Ovary (tissue), 9 donors: ENCODE results near the gene RSU1. TPM values are rescaled to one million over a fixed set of nuclear protein-coding genes. Genes with fewer than 3 reads are reported as not detected.

ENCODE experiments used
- DNase-seq, 5 donors: peaks; one replicate each; pipeline ENCODE4 v3.0.0-alpha.2; 2019 to 2020
- H3K27ac ChIP-seq, 2 donors: fragments of 200-600 bp; one replicate each; pipeline versions ENCODE4 v1.5.1 to v1.8.0; 2019 to 2022
- H3K27me3 ChIP-seq: fragments of 200-600 bp; one replicate; pipeline ENCODE4 v1.8.0; 2022
- H3K36me3 ChIP-seq: fragments of 200-600 bp; sonication (generic); one replicate; pipeline ENCODE4 v1.5.1; 2019
- H3K4me1 ChIP-seq: one replicate; pipeline ENCODE4 v1.8.1; 2013; ENCODE audit warnings: mild to moderate bottlenecking, moderate library complexity; ENCODE audit not compliant: insufficient read depth
- H3K4me3 ChIP-seq: fragments of 200-600 bp; sonication (generic); one replicate; pipeline ENCODE4 v1.5.1; 2017
- H3K9me3 ChIP-seq, 2 donors: fragments of 200-600 bp in 1 of 2; sonication (generic) in 1 of 2; one replicate each; pipeline versions ENCODE4 v1.5.1 to v1.8.1; 2013 to 2019; ENCODE audit warnings: mild to moderate bottlenecking in 1 of 2, moderate library complexity in 1 of 2
- CTCF ChIP-seq, 3 donors: fragments of 450-650 bp in 2 of 3; fragments of 200-600 bp in 1 of 3; IDR thresholded peaks; one replicate each; pipeline versions ENCODE4 v1.5.1 to v1.8.0; 2016 to 2022; ENCODE audit warnings: antibody characterized with exemption in 3 of 3, mild to moderate bottlenecking in 1 of 3
- EP300 ChIP-seq: sonication (generic); formaldehyde crosslinking; IDR thresholded peaks from one replicate; pipeline ENCODE4 v1.6.1; 2017; ENCODE audit warnings: antibody characterized with exemption
- POLR2A ChIP-seq: fragments of 450-650 bp; IDR thresholded peaks from one replicate; pipeline ENCODE4 v1.6.1; 2017; ENCODE audit warnings: antibody characterized with exemption, mild to moderate bottlenecking, moderate library complexity
- WGBS, 3 donors: extraction: QIAGEN DNeasy Blood & Tissue Kit in 1 of 3; methylation state at CpG; one replicate each; pipeline versions ENCODE4 v1.1.5 to v1.1.7; 2013 to 2017; 5-methylcytosine and 5-hydroxymethylcytosine counted together
- intact Hi-C, 4 donors: fragments of 100-400 bp; cut with DNase I; formaldehyde crosslinking; loops; one replicate each; pipeline versions ENCODE4 v1.11.0 to v1.15.1; 2022 to 2023
- polyA plus RNA-seq, 2 donors: library from polyadenylated mRNA; stranded (reverse); fragments of 200-250 nt in 1 of 2; fragments of 350-450 nt in 1 of 2; fragmentation: Illumina TruSeq in 1 of 2; extraction: RNeasy Lipid Tissue Mini Kit (QIAGEN cat#74804) in 1 of 2; gene quantifications; one replicate each; pipeline ENCODE4 v1.2.3, GENCODE V29; 2013 to 2014
- total RNA-seq, 7 donors: library from RNA; depleted of rRNA in 2 of 7; stranded (reverse); fragments of >200 nt in 2 of 7; fragmentation: NEBNext Ultra II Directional in 3 of 7; extraction: Animal tissue kit (Norgen Biotek cat#: 25700) in 3 of 7; gene quantifications; one replicate each; pipeline versions ENCODE4 v1.1.0 to v1.2.4, GENCODE V29; 2016 to 2023
- donor health status: DM: no; HTN: no; CAD: no; lungs with moderate emphysema.
- donor health status: DM: no; HTN: no; CAD: no.
- donor health status: Bipolar disorder and iron deficiency.
- donor health status: DM: yes; HTN: yes; CAD: no.
- donor health status: DM: no; HTN: no; CAD: no.
- donor health status: DM: yes; HTN: yes; CAD: no.

Gene RSU1
- total and polyA plus RNA-seq, 9 donors, result 30.1 to 184 (median 70.3) TPM

GRCh38 chr10:16716051-16716450, 101.2 kb downstream of the RSU1 start:
- Histone ChIP-seq H3K36me3 (no peaks in the 10 kb centered on the region), H3K4me3 (no peak overlapping the region), H3K27ac (no peak overlapping the region), H3K4me1 (no peaks in the 10 kb centered on the region), H3K27me3 (no peaks in the 10 kb centered on the region), H3K9me3 (no peaks in the 10 kb centered on the region)
- no peak for DNase-seq
- no peak for TF ChIP-seq EP300
- no peak for TF ChIP-seq CTCF (IDR thresholded peaks at IDR 0.05)
- TF ChIP-seq POLR2A, result no peak
- WGBS, 3 donors, result 82 to 86% (median 84%) methylated on average over 5 of the region's 5 CpGs
- intact Hi-C loops, result no loop called here

DNA sequence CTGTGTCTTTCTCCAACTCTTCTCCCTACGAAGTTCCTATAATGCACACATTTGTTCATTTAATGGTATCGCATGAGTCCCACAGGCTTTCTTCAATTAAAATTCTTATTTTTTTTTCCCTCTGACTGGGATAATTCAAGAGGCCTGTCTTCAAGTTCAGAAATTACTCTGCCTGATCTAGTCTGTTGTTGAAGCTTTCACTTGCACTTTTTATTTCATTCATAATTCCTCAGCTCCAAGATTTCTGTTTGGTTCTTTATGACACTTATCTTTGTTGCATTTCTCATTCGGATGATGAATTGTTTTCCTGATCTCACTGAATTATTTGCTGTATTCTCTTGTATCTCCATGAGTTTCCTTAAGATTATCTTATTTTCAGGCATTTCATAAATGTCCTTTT, 103.9 kb downstream of the RSU1 start:
- Histone ChIP-seq H3K27me3 (no peaks in the 10 kb centered on the region), H3K9me3 (no peaks in the 10 kb centered on the region), H3K36me3 (no peaks in the 10 kb centered on the region), H3K4me1 (no peaks in the 10 kb centered on the region), H3K27ac (no peak overlapping the region), H3K4me3 (no peak overlapping the region)
- WGBS, 3 donors, result 97 to 98% (median 97%) methylated on average over 3 of the region's 3 CpGs
- DNase-seq, result no peak
- intact Hi-C loops, result no loop called here
- TF ChIP-seq CTCF (IDR thresholded peaks at IDR 0.05) (no peak), POLR2A (no peak), EP300 (no peak)

GRCh38 chr10:16712883-16713282, 104.3 kb downstream of the RSU1 start:
- TF ChIP-seq EP300 (no peak), POLR2A (no peak), CTCF (IDR thresholded peaks at IDR 0.05) (no peak)
- H3K4me1 ChIP-seq, result no peaks in the 10 kb centered on the region

DNA sequence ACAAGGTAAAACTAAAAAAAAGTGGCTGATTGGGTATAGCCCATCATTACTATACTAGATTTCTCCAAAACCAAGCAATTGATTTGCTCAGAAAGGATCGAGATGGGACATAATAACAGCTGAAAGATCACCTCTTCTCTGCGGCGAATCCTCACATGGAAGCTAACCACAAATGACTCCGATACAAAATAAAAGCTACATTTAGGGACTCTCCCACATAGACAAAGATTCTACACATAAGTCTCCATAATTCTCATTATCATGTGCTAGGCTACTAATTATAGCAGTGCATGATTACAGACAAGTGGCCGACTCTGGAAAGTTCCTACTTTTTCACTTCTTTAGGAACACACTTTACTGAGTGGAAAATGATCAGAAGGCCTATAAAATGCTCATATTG, 116.9 kb downstream of the RSU1 start:
- Histone ChIP-seq H3K4me1 (no peaks in the 10 kb centered on the region), H3K4me3 (no peak overlapping the region), H3K27me3 (no peaks in the 10 kb centered on the region), H3K27ac (no peak overlapping the region), H3K9me3 (no peaks in the 10 kb centered on the region), H3K36me3 (no peaks in the 10 kb centered on the region)
- no peak for TF ChIP-seq CTCF (IDR thresholded peaks at IDR 0.05)
- no peak for TF ChIP-seq POLR2A
- no peak for TF ChIP-seq EP300
- 93 to 95% (median 94%) methylated on average over 5 of the region's 5 CpGs for WGBS, 3 donors
- intact Hi-C loops, result no loop called here
- no peak for DNase-seq

More at GRCh38 chr10:16712883-16713282, 104.3 kb downstream of the RSU1 start:
- WGBS, 3 donors, result 95 to 97% (median 97%) methylated on average over 1 of the region's 1 CpG
- H3K36me3 ChIP-seq, result no peaks in the 10 kb centered on the region
- no peaks in the 10 kb centered on the region for H3K9me3 ChIP-seq
- no peak for DNase-seq
- no peak overlapping the region for H3K27ac ChIP-seq
- no peak overlapping the region for H3K4me3 ChIP-seq
- no peaks in the 10 kb centered on the region for H3K27me3 ChIP-seq
- intact Hi-C loops, result no loop called here
